ENCODE data around the gene IGSF9. TPM values are rescaled to one million over a fixed set of nuclear protein-coding genes. Genes with fewer than 3 reads are reported as not detected.

The IGSF9 gene
- total RNA-seq, 1 experiment from 2014 or later: 15.6 TPM

- H2AFZ ChIP-seq (ENCODE audit: low read length): no peak overlapping the region
- peaks cover under 1% of the 10 kb centered on the region; the same call in 1 of the 2 replicates for H4K20me1 ChIP-seq (ENCODE audit: low read length)
- no peaks in the 10 kb centered on the region for H3K9me2 ChIP-seq (replicated peaks; ENCODE audit: low read length)
- peak overlapping the region; percentile 98 for H3K27ac ChIP-seq (ENCODE audit: low read length)
- 0 out of 2 replicates have a peak, but pooled peaks cover 14% of the 10 kb centered on the region for H3K79me2 ChIP-seq (ENCODE audit: low read length)
- ChIA-PET POLR2A (ENCODE audit: unreplicated experiment) (no interaction called here), CTCF (interaction anchor here (1.0 kb wide), 1 partner anchor 21 kb away, joined by 4 read pairs; no protein-coding TSS in a partner anchor)
- no peaks in the 10 kb centered on the region for H3K9me3 ChIP-seq (ENCODE audit: low read length)
- peaks cover 9% of the 10 kb centered on the region; the same call in 1 of the 2 replicates for H3K36me3 ChIP-seq (ENCODE audit: low read depth, low read length)
- BruUV-seq (replicated peaks): no TSS peak
- H3K27me3 ChIP-seq (ENCODE audit: low read length): no peaks in the 10 kb centered on the region
- peak overlapping the region; percentile 85 for H3K9ac ChIP-seq (ENCODE audit: low read length)
- H3K4me3 ChIP-seq (ENCODE audit: low read length): no peak overlapping the region
- peaks cover 75% of the 10 kb centered on the region for H3K4me1 ChIP-seq (ENCODE audit: insufficient read depth, low read length)
- peak overlapping the region; percentile 55; the same call in 1 of the 2 replicates for H3K4me2 ChIP-seq (ENCODE audit: low read length)
- intact Hi-C loops (cut with micrococcal nuclease): no loop called here
- TF ChIP-seq CTCF (conservative IDR thresholded peaks at IDR 0.05; ENCODE audit: low read depth, low read length): no peak
- no peak for TF ChIP-seq EZH2 (IDR thresholded peaks at IDR 0.05; ENCODE audit: low read length, unreplicated experiment)
- TF ChIP-seq EZH2phosphoT487 (IDR thresholded peaks at IDR 0.05; ENCODE audit: borderline replicate concordance, low read length): no peak
- DNase-seq (no peak), ATAC-seq (no peak)
- peaks cover 15% of the 10 kb centered on the region for H3F3A ChIP-seq (ENCODE audit: low read length, unreplicated experiment)
Measured at GRCh38 chr1:159911326-159912070, 33.9 kb downstream of the IGSF9 start.

- ATAC-seq (no peak), DNase-seq (no peak)
- Histone ChIP-seq H3K9me3 (ENCODE audit: low read length) (no peaks in the 10 kb centered on the region), H3K36me3 (ENCODE audit: low read depth, low read length) (no peaks in the 10 kb centered on the region), H3F3A (ENCODE audit: low read length, unreplicated experiment) (peaks cover 4% of the 10 kb centered on the region), H3K27me3 (ENCODE audit: low read length) (no peaks in the 10 kb centered on the region), H3K9me2 (replicated peaks; ENCODE audit: low read length) (no peaks in the 10 kb centered on the region), H3K4me2 (ENCODE audit: low read length) (no peak overlapping the region), H2AFZ (ENCODE audit: low read length) (no peak overlapping the region), H3K4me1 (ENCODE audit: insufficient read depth, low read length) (peaks cover 43% of the 10 kb centered on the region), H4K20me1 (ENCODE audit: low read length) (no peaks in the 10 kb centered on the region), H3K27ac (ENCODE audit: low read length) (no peak overlapping the region), H3K4me3 (ENCODE audit: low read length) (no peak overlapping the region), H3K79me2 (ENCODE audit: low read length) (0 out of 2 replicates have a peak, but pooled peaks cover 7% of the 10 kb centered on the region), H3K9ac (ENCODE audit: low read length) (no peak overlapping the region)
- BruUV-seq (replicated peaks): no TSS peak
- CTCF ChIA-PET: interaction anchor here (0.6 kb wide), 1 partner anchor 504 kb away, joined by 3 read pairs; no protein-coding TSS in a partner anchor
- POLR2A ChIA-PET (ENCODE audit: unreplicated experiment): no interaction called here
- TF ChIP-seq EZH2phosphoT487 (IDR thresholded peaks at IDR 0.05; ENCODE audit: borderline replicate concordance, low read length) (no peak), CTCF (conservative IDR thresholded peaks at IDR 0.05; ENCODE audit: low read depth, low read length) (no peak), EZH2 (IDR thresholded peaks at IDR 0.05; ENCODE audit: low read length, unreplicated experiment) (no peak)
- intact Hi-C loops (cut with micrococcal nuclease): no loop called here
Measured at GRCh38 chr1:159908031-159908940, 37.1 kb downstream of the IGSF9 start.

All from PC-3 (cell line).